Endothelial cell of hepatic sinusoid (primary cell): ENCODE results near the gene FEV.

Experiments
- in situ Hi-C: cut with HindIII; loops from 2 replicates; pipeline ENCODE4 v1.10.0; 2017; ENCODE audit warnings: low sequenced_read_pairs

Gene FEV

GRCh38 chr2:219017201-219017931 is 32.4 kb upstream of the FEV start:
- in situ Hi-C loops = no loop called here

DNA sequence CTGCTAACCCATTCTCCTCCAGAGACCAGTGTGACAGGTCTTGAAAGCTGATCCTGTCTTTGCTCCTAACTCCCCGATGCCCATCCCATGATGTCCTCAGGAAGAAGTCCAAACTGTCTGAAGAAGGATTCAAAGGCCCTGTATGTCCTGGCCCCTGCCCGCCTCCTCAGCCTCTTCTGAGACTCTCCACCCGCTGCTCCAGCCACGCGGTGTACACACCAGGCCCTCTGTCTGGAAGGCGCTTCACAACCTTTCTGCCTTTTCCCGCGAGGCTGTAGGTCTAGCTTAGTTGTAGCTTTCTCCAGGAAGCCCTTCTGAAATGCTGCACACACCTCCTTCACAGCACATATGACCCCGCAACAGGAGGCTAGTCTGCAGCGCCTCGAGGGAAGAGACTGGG is 31.7 kb upstream of the FEV start:
- in situ Hi-C loops = no loop called here

DNA sequence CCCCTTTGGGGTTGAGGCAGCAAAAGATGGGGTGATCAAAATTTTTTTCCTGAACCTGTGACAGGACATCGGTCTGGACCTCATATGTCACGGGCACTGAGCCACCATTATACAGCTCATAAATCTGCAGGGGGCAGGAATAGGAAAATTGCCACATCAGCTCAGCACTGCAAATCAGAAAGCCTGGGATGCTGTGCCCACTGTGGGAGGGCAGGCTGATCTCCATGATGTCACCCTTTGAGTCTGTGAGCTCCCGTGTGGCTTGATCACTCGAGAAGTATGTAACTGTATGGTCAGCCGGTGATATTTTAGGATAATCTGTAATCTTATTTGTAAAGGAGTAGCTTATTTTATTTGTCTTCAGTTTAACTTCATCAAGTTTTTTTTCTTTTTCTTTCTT is 25.9 kb upstream of the FEV start:
- in situ Hi-C loops = loop anchor here (5.0 kb wide), 1 partner anchor 41 kb away; no protein-coding TSS in a partner anchor

DNA sequence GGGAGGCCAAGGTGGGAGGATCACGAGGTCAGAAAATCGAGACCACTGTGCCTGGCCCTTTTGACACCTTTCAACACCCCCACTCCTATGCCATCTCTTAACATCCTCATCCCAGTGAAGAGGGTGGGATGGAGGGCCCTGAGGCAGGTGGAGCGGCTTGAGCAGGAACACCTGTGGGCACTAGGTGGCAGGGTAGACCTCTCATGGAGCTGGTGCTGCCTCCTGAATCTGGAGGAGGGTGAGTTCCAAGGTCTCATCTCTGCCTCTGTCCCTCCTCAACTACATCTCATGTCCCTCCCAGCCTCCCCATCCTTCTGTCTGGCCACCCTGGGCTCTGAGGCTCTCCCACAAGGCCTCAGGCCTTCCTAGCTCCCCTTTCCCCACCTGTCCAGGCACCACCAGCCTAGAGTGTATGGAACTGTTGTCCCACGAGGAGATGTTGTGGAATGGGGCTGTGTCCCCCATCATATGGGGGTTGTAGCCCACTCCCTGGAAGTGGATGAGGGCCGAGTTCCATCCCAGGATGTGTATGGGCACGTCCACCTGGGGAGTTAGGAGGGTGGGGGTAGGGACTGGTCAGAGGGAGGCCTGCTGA is 25.3 kb upstream of the FEV start:
- in situ Hi-C loops = loop anchor here (5.0 kb wide), 1 partner anchor 42 kb away; no protein-coding TSS in a partner anchor

DNA sequence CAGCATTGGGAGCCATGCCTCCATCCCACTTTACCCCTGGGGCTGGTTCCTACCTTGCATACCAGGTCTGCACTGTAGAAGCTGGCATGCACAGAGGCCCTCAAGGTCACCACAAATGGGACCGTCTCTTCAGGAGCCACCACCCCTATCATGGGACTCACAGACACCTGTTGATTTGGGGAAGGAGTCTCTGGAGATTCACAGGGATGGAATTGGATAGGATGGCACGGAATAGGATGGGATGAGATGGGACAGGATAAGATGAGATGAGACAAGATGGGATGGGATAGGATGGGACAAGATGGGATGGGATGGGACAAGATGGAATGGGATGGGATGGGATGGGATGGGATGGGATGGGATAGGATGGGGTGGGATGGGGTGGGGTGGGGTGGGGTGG is 24.3 kb upstream of the FEV start:
- in situ Hi-C loops = no loop called here

GRCh38 chr2:219003979-219004378 is 19.0 kb upstream of the FEV start:
- in situ Hi-C loops = no loop called here

GRCh38 chr2:219003267-219003634 is 18.3 kb upstream of the FEV start:
- in situ Hi-C loops = no loop called here

GRCh38 chr2:219002395-219003266 is 17.6 kb upstream of the FEV start:
- in situ Hi-C loops = no loop called here

DNA sequence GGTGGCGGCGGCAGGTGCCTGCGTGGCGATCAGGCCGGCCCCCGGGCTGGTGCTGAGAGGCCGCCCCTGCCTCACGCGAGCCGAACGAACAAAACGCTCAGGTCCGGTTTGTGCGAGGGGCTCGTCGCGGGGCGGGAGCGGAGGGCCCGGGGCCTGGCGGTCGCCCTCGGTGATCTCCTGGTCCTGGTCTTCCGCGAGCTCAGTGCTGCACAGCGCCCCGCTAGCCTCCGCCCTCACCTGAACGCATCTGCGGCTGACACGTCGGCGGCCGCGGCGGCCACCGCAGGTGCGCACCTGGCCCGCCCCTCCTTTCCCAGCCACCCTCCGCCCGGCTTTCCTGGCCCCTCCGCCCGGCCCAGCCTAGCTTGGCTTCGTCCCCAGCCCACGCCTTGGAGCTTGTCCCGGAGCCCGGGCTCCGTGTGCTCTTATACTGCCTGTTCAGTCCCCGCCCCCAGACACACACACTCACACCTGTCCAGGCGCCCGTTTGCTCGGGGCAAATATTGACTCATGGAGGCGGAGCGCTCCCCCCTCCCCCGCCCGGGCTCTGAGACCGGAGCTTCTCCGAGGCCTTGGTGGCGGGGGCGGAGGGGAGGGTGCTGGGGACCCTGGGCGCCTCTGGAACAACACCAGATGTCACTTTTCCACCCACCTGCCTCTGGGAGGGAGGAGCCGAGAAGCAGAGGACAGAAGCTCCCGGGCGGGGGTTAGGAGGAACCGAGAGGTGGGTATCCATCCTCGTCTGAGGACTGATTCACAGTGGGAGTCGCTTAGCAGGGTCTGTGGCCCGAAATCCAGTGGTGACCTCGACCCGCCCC is 16.8 kb upstream of the FEV start:
- in situ Hi-C loops = no loop called here

DNA sequence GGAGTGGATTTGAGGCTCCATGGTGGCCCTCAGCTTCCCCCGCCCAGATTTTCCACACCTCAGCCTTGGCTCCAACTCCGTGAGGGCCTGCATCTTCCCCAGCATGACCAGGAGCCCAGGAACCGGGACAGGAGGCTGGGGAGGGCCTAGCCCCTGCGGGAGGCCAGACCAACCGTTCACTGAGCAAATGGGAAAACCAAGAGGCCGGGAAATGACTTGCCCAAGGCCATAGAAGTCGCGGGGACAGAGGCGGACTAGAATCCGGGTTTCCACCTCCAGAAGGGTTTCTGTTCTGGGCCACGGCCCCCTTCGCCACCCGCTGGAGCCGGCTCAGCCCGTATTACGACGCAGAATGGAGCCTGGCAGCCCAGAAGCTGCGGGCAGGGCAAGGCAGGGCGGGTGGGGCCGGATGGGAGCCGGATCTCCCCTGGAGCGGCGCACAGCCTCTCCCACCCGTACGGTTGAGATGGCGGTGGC is 16.2 kb upstream of the FEV start:
- in situ Hi-C loops = no loop called here

DNA sequence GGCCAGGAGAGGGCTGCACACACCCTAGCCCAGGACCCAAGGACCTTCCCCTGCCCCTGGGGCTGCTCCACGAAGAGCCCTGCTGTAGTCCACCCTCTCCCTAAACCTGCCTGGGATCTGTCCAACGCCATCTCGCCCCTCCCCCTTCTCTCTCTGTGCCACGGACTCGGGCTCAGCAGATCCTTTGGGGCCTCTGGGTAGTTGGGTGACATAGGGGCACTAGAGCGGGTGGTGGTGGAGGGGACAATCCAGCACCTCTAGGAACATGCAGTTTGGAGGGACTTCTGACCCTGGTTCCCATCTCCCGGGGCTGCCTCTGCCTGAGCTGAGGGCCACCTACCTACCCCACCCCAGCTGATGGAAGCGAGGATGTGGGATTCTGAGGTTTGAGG is 15.6 kb upstream of the FEV start:
- in situ Hi-C loops = no loop called here

DNA sequence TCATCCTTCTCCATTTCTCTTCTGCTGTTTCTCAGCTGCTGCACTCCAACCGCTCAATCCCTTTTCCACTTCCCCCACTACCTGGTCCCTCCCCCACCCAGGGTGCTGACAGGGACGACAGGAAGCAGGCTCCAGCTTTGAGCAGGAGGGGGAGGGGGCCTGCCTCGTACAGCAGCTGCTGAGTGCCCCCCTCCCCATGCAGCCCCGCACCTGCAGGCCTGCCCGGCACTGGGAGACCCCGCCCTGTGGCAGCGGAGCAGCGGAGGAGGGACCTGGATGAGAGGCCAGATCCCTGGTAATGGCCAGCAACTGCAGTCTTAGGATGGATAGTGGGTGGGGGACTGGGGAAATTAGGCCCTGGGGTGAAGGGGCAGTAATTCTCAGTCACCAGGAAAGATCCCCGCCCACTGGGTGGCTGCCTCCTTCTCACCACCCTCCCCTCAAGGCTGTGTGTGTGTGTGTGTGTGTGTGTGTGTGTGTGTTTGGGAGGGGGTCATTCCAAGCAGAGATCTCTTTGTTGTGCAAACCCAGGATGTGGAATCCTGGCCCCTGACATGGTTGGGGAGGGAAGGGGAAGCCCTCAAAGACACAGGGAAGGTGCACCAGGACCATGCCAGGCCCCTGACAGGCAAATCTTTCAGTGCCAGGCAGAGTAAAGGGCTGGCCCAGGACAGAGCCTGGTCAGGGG is 15.0 kb upstream of the FEV start:
- in situ Hi-C loops = no loop called here

DNA sequence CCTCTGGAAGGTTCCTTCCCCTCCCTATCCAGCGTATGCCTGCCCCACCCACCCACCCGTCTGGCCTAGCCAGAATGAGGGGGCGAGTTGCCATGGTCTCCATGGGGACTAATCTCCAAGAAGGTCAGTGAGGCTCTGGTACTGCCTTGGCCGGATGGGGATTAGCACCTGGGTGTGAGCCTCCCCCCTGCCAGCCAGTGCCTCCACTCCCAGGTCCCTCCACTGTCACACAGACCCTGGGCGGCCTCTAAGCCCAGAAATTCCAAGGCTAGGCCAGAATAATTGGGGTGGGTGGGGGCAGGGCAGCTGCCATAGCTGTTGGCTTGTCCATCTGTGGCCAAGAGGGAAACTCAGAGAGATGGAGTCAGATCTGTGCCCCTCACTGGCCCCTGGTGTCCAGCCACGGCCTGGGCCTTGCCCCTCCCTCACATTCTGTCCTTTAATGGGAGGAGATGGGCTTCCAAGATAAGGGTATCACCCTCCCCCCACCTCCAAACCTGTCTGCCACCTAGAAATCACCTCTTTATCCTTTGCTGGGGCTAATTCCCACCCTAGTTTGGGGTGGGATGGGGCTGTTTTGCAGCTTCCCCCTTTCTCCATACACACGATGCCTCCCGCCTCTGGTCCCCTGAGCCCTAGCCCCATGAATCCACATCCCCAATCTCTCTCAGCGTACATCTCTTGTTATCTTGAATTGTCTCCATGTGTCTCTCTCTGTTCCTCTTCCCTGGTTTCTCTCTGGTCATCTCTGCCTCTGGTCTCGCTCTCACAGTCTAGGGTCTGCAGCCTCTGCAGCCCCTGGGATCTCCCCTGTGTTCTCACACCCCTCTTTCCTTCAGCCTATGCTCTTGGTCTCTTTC is 14.3 kb upstream of the FEV start:
- in situ Hi-C loops = no loop called here

- in situ Hi-C loops = no loop called here
These were observed 13.5 kb upstream of the FEV start for GRCh38 chr2:218998414-218999002.

DNA sequence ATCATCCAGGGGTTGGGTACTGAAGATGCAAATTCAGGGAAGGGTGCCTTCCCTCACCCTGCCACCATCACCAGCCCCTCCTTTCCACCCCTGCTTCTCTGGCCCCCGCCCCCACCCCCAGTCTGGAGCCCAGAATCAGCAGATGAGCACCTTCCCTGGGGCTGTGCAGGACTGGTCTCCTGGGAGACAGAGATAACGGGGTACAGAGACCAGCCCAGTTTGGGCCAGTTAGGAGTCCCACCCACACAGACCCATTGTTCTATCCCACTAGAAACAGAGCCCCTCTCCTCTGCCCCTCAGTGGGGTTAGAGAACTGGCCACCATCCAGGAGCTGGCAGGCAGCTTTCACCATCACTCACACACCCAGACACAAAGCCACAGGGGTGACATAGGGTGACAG is 12.7 kb upstream of the FEV start:
- in situ Hi-C loops = no loop called here

- in situ Hi-C loops = no loop called here
These were observed 12.0 kb upstream of the FEV start for GRCh38 chr2:218996937-218997336.

- in situ Hi-C loops = no loop called here
These were observed 11.2 kb upstream of the FEV start for GRCh38 chr2:218995972-218996711.

DNA sequence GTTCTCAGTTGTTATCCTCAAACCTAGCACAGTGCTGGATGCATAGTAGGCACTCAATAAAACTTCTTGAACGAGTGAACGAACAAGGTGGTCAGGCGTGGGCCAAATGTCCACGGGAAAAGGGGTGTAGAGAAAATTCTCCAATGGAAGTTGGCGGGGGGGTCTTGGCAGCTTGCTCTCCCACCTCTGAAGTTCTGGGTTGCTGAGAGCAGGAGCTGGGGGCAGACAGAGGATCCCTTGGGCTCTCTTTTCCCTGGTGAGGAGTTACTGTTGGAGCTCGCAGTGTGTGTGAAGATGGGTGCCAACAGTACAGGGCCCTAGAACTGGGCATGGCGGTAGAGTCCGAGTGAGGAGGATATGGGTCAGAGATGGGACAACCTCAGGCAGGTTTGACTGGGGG is 10.6 kb upstream of the FEV start:
- in situ Hi-C loops = no loop called here
